ENCODE measurements around the gene LHFPL6. TPM values are rescaled to one million over a fixed set of nuclear protein-coding genes. Genes with fewer than 3 reads are reported as not detected.

Gene LHFPL6
- total RNA-seq, 4 donors from 2014 or later: 3.7 to 40.4 (median 8.0) TPM

GRCh38 chr13:39311619-39312018, 291.4 kb downstream of the LHFPL6 start:
- no peaks in the 10 kb centered on the region for H3K9me3 ChIP-seq
- TF ChIP-seq POLR2A (IDR thresholded peaks at IDR 0.05) (no peak), CTCF (IDR thresholded peaks at IDR 0.05) (no peak)
- no peak overlapping the region for H3K27ac ChIP-seq
- DNase-seq: no peak
- intact Hi-C loops (cut with DNase I): no loop called here
- H3K27me3 ChIP-seq: no peaks in the 10 kb centered on the region
- peaks cover 0 to 4% (median 3%) of the 10 kb centered on the region in 3 donors for H3K4me1 ChIP-seq
- WGBS, 2 donors: 55 to 71% methylated on average over 3 to 4 of the region's 4 CpGs
- H3K36me3 ChIP-seq: no peaks in the 10 kb centered on the region
- H3K4me3 ChIP-seq: no peak overlapping the region

GRCh38 chr13:39310961-39311360, 292.0 kb downstream of the LHFPL6 start:
- Histone ChIP-seq H3K36me3 (no peaks in the 10 kb centered on the region), H3K4me1 (no peaks in the 10 kb centered on the region), H3K4me3 (no peak overlapping the region), H3K27ac (no peak overlapping the region), H3K9me3 (no peaks in the 10 kb centered on the region), H3K27me3 (no peaks in the 10 kb centered on the region)
- DNase-seq: no peak
- intact Hi-C loops (cut with DNase I): no loop called here
- WGBS, 2 donors: 67 to 80% methylated on average over 4 of the region's 4 CpGs
- TF ChIP-seq POLR2A (IDR thresholded peaks at IDR 0.05) (no peak), CTCF (IDR thresholded peaks at IDR 0.05) (no peak)

- H3K36me3 ChIP-seq: no peaks in the 10 kb centered on the region
- intact Hi-C loops (cut with DNase I): no loop called here
- TF ChIP-seq CTCF (IDR thresholded peaks at IDR 0.05) (no peak), POLR2A (IDR thresholded peaks at IDR 0.05) (no peak)
- DNase-seq: no peak
- WGBS, 2 donors: 70 to 71% methylated on average over 16 of the region's 16 CpGs
- H3K9me3 ChIP-seq: no peaks in the 10 kb centered on the region
- H3K27ac ChIP-seq: no peak overlapping the region
- H3K4me1 ChIP-seq: no peaks in the 10 kb centered on the region
- H3K27me3 ChIP-seq: no peaks in the 10 kb centered on the region
- no peak overlapping the region for H3K4me3 ChIP-seq
Observed at GRCh38 chr13:39306639-39307589, 296.1 kb downstream of the LHFPL6 start.

- Histone ChIP-seq H3K27ac (no peak overlapping the region), H3K4me1 (no peaks in the 10 kb centered on the region), H3K9me3 (no peaks in the 10 kb centered on the region), H3K4me3 (no peak overlapping the region), H3K27me3 (no peaks in the 10 kb centered on the region), H3K36me3 (no peaks in the 10 kb centered on the region)
- TF ChIP-seq POLR2A (IDR thresholded peaks at IDR 0.05): no peak
- no peak for TF ChIP-seq CTCF (IDR thresholded peaks at IDR 0.05)
- intact Hi-C loops (cut with DNase I): no loop called here
- DNase-seq: no peak
- WGBS, 2 donors: 62 to 92% methylated on average over 3 of the region's 3 CpGs
Observed at GRCh38 chr13:39302820-39303219, 300.2 kb downstream of the LHFPL6 start.

GRCh38 chr13:39298951-39299350, 304.0 kb downstream of the LHFPL6 start:
- no peak for DNase-seq
- TF ChIP-seq CTCF (IDR thresholded peaks at IDR 0.05): no peak
- TF ChIP-seq POLR2A (IDR thresholded peaks at IDR 0.05): no peak
- H3K9me3 ChIP-seq: peaks cover 0 to 8% (median 7%) of the 10 kb centered on the region in 3 donors
- no peaks in the 10 kb centered on the region for H3K27me3 ChIP-seq
- no peaks in the 10 kb centered on the region for H3K36me3 ChIP-seq
- no peak overlapping the region for H3K27ac ChIP-seq
- no peak overlapping the region for H3K4me3 ChIP-seq
- intact Hi-C loops (cut with DNase I): no loop called here
- H3K4me1 ChIP-seq: no peaks in the 10 kb centered on the region

All from esophagus squamous epithelium (tissue), 5 donors.